GM19193 (cell line): Measurements from ENCODE around the gene SUMO2.

Experiments used
- POLR2A ChIP-seq: IDR thresholded peaks from 4 replicates; pipeline ENCODE4 v1.6.1; 2011; ENCODE audit not compliant: insufficient read depth, insufficient read length; ENCODE audit errors: extremely low read depth

SUMO2 gene

DNA sequence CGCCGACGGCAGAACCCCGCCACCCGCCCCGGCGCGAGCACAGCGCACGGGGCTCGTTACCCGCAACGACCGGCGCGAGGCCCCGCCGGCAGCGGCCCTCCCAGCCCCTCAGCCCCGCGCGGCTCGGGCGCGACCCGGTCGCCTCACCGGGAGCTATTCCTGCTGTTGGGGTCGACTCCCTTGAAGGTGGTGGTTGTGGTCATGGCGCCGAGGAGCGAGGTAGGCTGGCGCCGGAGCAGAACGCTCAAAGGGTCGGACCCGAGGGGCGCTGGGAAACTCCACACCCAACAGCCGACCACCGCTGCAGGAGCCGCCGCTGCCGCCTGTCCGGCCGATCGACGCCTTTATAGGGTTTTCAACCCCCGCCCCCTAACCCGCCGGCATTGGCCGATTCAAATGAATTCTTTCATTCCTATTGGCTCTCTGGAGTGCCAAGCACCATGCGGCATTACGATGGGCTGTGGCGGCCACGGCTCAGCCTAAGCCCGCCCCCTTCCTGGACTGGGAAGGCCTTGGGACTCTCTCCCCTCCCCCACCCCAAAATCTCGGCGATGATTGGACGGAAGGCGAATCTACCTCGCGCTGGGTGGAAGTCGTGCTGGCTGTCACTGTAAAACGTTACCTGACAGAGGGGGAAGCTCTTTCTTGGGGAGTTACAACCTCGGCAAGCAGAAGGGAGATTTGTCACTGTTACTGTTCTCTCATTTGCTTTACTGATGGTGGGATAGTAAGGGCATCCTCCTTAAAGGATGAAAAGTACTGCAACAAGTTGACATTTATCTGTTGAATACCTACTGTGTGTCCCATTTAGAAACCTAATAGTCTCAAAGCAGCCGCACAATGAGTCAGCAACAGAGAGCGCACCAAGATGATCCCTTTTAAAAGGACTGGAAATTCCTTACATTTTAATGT, 28.3 kb downstream of the SUMO2 start, which contains the start of gene JPT1:
TSS of gene JPT1 (minus strand) at position 318 of the 912 bp plus-strand sequence. CDS start at position 203, 115 bp downstream.
- TF ChIP-seq POLR2A: peak; percentile 100

DNA sequence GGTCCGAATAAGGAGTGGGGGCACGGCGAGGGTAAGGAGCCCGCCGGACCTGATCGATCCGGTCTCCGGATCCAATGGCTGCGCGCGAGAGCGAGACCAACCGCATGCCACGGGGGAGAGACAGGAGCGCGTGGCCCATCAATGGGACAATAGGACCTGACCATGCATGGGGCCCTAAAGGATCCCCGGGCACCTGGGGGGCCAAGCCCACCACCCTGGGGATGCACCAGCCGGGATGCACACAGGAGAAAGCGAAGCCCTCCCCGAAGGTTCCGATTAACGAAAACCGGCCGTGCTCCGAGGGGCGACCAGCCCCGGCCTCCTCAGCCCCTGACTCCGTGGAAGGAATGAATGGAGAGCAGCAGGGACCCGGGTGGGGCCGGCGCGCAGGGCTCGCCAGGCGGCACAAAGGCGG, 29.0 kb downstream of the SUMO2 start:
- TF ChIP-seq POLR2A: no peak

GRCh38 chr17:75152922-75153779, 29.6 kb downstream of the SUMO2 start:
- TF ChIP-seq POLR2A: no peak

DNA sequence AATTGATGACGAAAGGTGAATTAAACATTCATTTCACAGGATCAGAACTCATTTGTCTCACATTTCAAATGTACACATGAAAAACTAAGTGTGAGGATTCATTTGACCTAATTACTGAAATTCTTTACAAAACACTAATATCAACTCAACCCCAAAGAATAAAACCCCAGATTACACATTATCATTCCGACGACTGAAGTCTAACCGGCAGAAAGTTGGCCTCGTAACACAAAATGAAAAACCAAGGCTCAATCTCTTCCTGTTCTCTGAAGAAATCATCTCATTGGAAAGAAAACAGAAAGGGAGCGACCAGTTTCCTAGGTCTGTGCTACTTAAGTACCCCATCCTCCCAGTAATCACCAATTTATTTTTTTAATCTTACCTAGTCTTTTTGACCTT, 30.2 kb downstream of the SUMO2 start:
- TF ChIP-seq POLR2A: no peak

DNA sequence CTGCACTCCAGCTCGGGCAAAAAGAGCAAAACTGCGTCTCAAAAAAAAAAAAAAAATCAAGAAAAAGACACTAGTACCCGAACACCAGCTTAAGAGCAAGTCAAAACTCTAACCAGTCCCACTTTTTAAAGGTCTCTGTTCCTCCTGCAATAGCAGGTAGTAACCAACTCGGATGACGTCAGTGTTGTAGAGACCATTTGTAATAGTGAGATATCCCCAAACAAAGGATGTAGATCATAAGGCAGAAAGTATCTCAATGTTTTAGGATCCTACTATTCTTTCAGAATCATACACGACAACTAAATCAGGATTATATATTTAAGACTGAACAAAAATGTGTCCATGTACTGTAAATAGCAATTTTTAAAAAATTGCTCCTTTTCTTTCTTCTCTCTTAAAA, 30.8 kb downstream of the SUMO2 start:
- no peak for TF ChIP-seq POLR2A

GRCh38 chr17:75147878-75148546, 34.7 kb downstream of the SUMO2 start:
- no peak for TF ChIP-seq POLR2A

DNA sequence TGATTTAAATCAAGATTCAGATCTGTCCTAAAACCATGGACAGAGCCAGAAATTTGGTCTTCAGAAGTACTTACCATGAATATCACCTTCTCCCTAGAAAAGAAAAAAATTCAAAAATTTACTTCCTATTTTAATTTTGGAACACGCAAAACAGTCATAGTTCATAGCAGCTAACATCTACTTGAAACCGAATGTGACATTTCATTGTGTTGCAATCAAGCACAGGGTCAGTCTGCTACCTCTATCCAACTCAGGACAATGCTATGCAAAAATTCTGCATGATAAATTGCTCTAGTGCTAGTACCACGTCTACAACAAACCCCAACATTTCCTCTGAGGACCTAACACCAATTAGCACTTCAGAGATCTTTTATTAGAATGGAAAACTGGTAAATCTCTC, 36.2 kb downstream of the SUMO2 start:
- TF ChIP-seq POLR2A: no peak

DNA sequence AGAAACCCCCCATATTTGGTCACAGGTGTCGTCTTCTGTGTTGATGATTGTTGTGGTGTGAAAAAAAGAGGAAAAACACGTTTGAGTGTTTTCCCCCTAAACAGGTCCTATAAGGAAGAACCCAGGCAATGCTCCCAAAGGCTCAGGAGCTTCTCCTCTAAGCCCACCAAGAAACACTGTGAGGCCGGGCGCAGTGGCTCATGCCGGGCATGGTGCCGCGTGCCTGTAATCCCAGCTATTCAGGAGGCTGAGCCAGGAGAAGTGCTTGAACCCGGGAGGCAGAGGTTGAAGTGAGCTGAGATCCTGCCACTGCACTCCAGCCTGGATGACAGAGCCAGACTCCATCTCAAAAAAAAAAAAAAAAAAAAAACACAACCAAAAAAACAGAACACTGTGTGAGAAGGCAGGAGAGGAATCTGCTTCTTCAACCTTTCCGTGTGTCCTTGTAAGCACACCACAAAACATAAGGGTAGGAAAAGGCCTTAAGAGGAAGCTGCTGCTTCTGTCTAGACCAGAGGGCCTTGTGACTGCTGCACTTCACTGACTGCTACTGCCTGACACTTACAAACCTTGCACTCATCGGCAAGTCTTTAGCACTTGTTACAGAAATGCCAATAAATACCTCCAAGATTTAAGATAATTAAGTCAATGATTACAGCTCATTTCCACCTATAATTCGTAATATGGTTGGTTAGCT, 37.8 kb downstream of the SUMO2 start:
- TF ChIP-seq POLR2A: no peak

DNA sequence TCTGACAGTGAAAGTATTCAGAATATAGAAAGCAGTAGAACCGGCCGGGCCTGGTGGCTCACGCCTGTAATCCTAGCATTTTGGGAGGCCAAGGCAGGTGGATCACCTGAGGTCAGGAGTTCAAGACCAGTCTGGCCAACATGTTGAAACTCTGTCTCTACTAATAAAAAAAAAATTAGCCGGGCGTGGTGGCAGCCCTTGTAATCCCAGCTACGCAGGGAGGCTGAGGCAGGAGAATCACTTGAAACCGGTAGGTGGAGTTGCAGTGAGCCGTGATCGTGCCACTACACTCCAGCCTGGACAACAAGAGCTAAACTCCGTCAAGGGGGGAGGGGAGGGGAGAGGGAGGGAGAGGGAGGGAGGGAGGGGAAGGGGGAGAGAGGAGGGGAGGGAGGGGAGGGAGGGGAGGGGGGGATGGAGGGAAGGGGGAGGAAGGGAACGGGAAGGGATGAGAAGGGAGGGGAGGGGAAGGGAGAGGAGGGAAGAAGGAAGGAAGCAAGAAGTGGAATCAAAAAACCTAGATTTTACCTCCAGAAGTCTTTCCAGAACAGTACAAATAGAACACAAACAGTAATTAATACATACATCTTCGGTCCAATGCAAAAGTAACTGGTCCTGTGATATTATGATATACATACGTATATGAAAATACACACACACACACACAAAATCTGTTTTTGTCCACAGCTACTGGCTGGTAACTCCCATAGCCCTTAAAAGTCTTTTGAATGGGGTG, 40.4 kb downstream of the SUMO2 start:
- no peak for TF ChIP-seq POLR2A

GRCh38 chr17:75138519-75138918, 44.2 kb downstream of the SUMO2 start:
- no peak for TF ChIP-seq POLR2A

GRCh38 chr17:75135946-75136345, 46.8 kb downstream of the SUMO2 start:
- no peak for TF ChIP-seq POLR2A

DNA sequence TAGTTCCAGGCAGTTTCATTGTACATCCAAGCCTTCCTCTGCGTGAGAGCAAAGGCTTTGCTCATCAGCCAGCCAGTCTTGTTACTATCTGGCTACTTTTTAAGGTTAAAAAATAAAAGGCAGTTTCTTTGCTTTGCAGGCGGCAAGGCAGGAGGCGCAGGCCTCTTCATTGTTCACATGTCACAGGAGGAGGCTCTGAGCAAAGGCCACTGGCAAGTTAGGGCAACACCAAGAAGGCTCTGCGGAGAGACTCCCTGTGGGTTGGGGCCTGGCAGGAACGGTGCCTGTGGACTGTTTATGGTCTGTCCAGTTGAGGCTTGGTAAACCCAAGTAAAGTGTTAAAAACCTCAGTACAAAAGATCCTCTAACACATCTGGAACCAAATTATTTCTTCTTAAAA, 47.3 kb downstream of the SUMO2 start:
- no peak for TF ChIP-seq POLR2A

DNA sequence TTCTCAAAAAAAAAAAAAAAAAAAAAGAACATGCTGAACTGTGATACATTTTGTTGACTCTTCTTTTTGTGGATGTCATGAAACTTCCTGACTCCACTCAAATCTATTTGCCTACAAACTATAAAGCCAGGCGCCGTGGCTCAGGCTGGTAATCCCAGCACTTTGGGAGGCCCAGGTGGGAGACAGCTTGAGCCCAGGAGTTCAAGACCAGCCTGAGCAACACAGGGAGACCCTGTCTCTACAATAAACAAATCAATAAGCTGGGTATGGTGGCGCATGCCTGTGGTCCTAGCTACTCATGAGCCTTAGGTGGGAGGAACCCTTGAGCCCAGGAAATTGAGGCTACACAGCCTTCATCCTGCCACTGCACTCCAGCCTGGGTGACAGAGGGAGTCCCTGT, 49.8 kb downstream of the SUMO2 start:
- TF ChIP-seq POLR2A: no peak

GRCh38 chr17:75131278-75132017, 51.3 kb downstream of the SUMO2 start, which contains the start of gene NT5C:
Gene NT5C (minus strand): TSS chr17:75131742. CDS start chr17:75131707, 35 bp downstream.
- TF ChIP-seq POLR2A: peak; percentile 95
